Prostate gland (tissue), 2 donors: ENCODE results near the gene KLHDC7B. TPM values are rescaled to one million over a fixed set of nuclear protein-coding genes. Genes with fewer than 3 reads are reported as not detected.
A peak's percentile ranks its signal among the peaks of the same experiment; 100 is the strongest.

Source experiments
- DNase-seq: peaks from one replicate; pipeline ENCODE4 v3.0.0-alpha.2; 2019; ENCODE audit warnings: low spot score
- H3K27ac ChIP-seq, 2 donors: fragments of 200-600 bp; sonication (generic); 2 replicates each; pipeline ENCODE4 v1.5.1; 2017 to 2019
- H3K27me3 ChIP-seq: fragments of 200-600 bp; sonication (generic); replicated peaks from 2 replicates; pipeline ENCODE4 v1.5.1; 2019; ENCODE audit not compliant: insufficient read depth
- H3K36me3 ChIP-seq, 2 donors: fragments of 200-600 bp; sonication (generic); 1 replicate in 1 of 2; 2 replicates in 1 of 2; pipeline versions ENCODE4 v1.5.1 to v1.8.1; 2017 to 2019
- H3K4me1 ChIP-seq: fragments of 200-600 bp; sonication (generic); replicated peaks from 2 replicates; pipeline ENCODE4 v1.5.1; 2019
- H3K4me3 ChIP-seq, 2 donors: fragments of 200-600 bp; sonication (generic); 2 replicates each; pipeline ENCODE4 v1.5.1; 2017 to 2019
- H3K9me3 ChIP-seq: fragments of 200-600 bp; sonication (generic); 2 replicates; pipeline ENCODE4 v1.5.1; 2017
- CTCF ChIP-seq, 4 experiments: fragments of 200-600 bp in 2 of 4; fragments of 450-650 bp in 2 of 4; sonication (generic) in 2 of 4; IDR thresholded peaks; 1 replicate in 3 of 4; 2 replicates in 1 of 4; pipeline ENCODE4 v1.5.1; 2016 to 2019; ENCODE audit warnings: antibody characterized with exemption in 4 of 4, mild to moderate bottlenecking in 2 of 4, moderate library complexity in 2 of 4
- POLR2A ChIP-seq: fragments of 450-650 bp; IDR thresholded peaks from one replicate; pipeline ENCODE4 v1.6.1; 2016; ENCODE audit warnings: antibody characterized with exemption, mild to moderate bottlenecking
- POLR2AphosphoS5 ChIP-seq: sonication (generic); formaldehyde crosslinking; IDR thresholded peaks from one replicate; pipeline ENCODE4 v1.6.1; 2017; ENCODE audit warnings: antibody characterized with exemption
- WGBS: methylation state at CpG from one replicate; pipeline ENCODE4 v1.1.5; 2018; 5-methylcytosine and 5-hydroxymethylcytosine counted together
- intact Hi-C: fragments of 100-400 bp; cut with DNase I; formaldehyde crosslinking; loops from one replicate; pipeline ENCODE4 v1.14.2; 2022
- total RNA-seq, 2 donors: library from RNA; depleted of rRNA; stranded (reverse); fragments of >200 nt; gene quantifications; one replicate each; pipeline ENCODE4 v1.1.0, GENCODE V29; 2016

The KLHDC7B gene
- total RNA-seq, 2 donors from 2014 or later = 0.62 TPM; not detected in 1

GRCh38 chr22:50577987-50578775 lies 32.5 kb downstream of the KLHDC7B start, which contains the start of gene CPT1B:
TSS of gene CPT1B (minus strand) at chr22:50578427. CDS start at chr22:50577915, 512 bp downstream.
- intact Hi-C loops = no loop called here
- no peak for TF ChIP-seq POLR2A
- TF ChIP-seq POLR2AphosphoS5 = no peak
- Histone ChIP-seq H3K27ac (no peak within 1 kb of the TSS), H3K9me3 (no peaks in the 10 kb centered on the region), H3K27me3 (no peaks in the 10 kb centered on the region), H3K4me3 (no peak within 1 kb of the TSS), H3K36me3 (no peaks in the 10 kb centered on the region), H3K4me1 (peaks cover 8% of the 10 kb centered on the region)
- no peak for DNase-seq
- 29% methylated on average over 43 of the region's 63 CpGs for WGBS

DNA sequence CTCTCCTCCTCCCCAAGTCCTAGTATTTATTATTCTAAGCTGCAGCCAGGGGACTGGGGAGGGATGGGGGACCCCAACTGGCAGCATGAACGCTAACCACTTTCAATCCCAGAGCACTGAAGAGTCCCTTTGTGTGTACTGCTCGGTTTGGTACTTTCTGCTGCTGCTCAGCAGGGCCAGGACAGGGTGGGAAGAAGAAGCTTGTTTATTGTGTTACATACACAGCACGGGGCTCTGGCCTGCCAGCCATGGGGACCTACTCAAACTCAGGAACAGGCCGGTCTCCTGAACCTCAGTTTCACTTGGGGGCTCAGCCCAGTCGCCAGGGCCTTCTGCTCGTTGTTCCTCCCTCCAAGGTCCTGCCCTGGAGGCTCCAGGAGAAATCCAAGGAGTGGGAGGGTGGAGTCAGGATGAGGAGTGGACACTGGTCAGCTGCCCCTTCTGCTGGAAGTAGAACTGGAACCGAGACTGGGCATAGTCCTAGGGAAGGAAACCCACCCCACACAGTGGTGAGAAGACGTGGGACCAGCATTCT lies 33.1 kb downstream of the KLHDC7B start:
- Histone ChIP-seq H3K9me3 (no peaks in the 10 kb centered on the region), H3K4me1 (peaks cover 12% of the 10 kb centered on the region), H3K27ac (no peak overlapping the region), H3K27me3 (no peaks in the 10 kb centered on the region), H3K4me3 (no peak overlapping the region), H3K36me3 (no peaks in the 10 kb centered on the region)
- DNase-seq = no peak
- 73% methylated on average over 8 of the region's 8 CpGs for WGBS
- no peak for TF ChIP-seq POLR2A
- TF ChIP-seq CTCF (IDR thresholded peaks at IDR 0.05) = no peak
- no peak for TF ChIP-seq POLR2AphosphoS5
- intact Hi-C loops = no loop called here

DNA sequence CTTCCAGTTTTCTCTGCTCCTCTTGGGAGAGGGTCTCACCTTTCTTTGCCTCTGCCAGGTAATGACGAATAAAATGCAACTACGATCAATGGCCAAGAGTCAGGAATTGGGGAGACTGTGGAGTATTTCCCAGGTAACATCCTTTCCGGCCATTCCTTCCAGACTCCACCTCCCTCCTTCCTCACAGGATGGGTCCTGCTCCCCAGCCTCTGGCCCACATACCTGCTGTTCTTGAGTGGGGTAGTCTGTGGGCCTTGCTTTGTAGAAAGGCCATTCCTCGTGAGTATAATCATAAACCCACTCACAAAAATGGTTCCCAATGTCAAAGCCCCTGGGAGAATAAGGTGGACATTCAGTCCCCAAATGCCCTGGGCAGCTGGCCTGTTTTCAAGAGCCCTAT lies 34.1 kb downstream of the KLHDC7B start:
- no peak for TF ChIP-seq POLR2A
- no peak for TF ChIP-seq CTCF (IDR thresholded peaks at IDR 0.05)
- TF ChIP-seq POLR2AphosphoS5 = no peak
- Histone ChIP-seq H3K36me3 (no peaks in the 10 kb centered on the region), H3K27ac (no peak overlapping the region), H3K4me1 (peaks cover 12% of the 10 kb centered on the region), H3K9me3 (no peaks in the 10 kb centered on the region), H3K27me3 (no peaks in the 10 kb centered on the region), H3K4me3 (no peak overlapping the region)
- DNase-seq = no peak
- intact Hi-C loops = loop anchor here (5.0 kb wide), 1 partner anchor 48 kb away; the partner anchor contains the start of gene ARSA
- WGBS = 97% methylated on average over 4 of the region's 4 CpGs

GRCh38 chr22:50581031-50581949 lies 35.6 kb downstream of the KLHDC7B start:
- peaks cover 12% of the 10 kb centered on the region for H3K4me1 ChIP-seq
- no peak for DNase-seq
- TF ChIP-seq POLR2AphosphoS5 (no peak), POLR2A (no peak), CTCF (IDR thresholded peaks at IDR 0.05) (no peak)

More at GRCh38 chr22:50581031-50581949, 35.6 kb downstream of the KLHDC7B start:
- Histone ChIP-seq H3K4me3 (peak overlapping the region; percentile 71 to 84), H3K27ac (no peak overlapping the region), H3K27me3 (no peaks in the 10 kb centered on the region), H3K36me3 (no peaks in the 10 kb centered on the region), H3K9me3 (no peaks in the 10 kb centered on the region)
- intact Hi-C loops = loop anchor here (5.0 kb wide), 1 partner anchor 46 kb away; the partner anchor contains the start of gene ARSA
- 88% methylated on average over 22 of the region's 22 CpGs for WGBS
